NCI-H82 treated with DMSO at 0.1 percent for 48 hours (cell line): ENCODE results near the gene SH3PXD2A.
A peak's percentile ranks its signal among the peaks of the same experiment; 100 is the strongest.
"Not testable (repeated sequence)": the region's sequence is repeated elsewhere in the genome, so short reads cannot be mapped to it uniquely, and the experiment has no call there.

Experiments
- DNase-seq: peaks from one replicate; lab custom pipeline; 2025; ENCODE audit not compliant: unreplicated experiment; lab: John Stamatoyannopoulos, UW

SH3PXD2A gene

DNA sequence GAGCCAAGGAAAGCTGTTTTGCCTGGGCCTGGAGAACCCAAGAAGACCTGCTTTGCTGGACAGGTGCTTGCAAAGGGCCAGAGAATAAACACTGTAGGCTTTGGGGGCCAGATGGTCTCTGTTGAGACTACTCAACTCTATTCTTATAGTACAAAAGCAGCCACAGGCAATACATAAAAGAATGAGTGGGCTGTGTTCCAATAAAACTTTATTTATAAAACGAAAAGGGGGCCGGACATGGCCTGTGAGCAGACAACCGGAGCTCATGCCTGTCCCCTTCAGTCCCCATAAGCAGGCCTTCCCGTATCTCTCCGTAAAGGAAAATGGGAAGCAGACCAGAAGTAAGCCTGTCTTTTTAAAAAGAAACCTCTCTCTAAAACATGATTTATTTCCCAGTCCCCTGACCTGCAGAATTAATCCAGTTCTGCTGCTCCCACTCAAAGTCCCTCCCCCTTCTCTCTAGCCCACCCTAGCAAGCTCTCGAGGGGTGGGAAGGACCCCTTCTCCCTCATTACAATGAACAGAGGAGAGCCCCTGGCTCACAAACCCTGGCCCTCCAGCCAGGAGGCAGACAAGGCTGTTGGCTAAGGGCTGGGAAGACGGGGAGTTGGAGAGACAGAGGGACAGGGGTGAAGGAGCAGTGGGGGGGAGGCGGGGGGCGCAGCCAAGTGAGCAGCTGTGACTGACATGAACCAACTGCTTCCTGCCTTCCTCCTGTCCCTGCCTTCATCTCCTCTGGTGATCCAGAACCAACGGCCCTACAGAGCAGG is 184.1 kb downstream of the SH3PXD2A start:
- no peak for DNase-seq

DNA sequence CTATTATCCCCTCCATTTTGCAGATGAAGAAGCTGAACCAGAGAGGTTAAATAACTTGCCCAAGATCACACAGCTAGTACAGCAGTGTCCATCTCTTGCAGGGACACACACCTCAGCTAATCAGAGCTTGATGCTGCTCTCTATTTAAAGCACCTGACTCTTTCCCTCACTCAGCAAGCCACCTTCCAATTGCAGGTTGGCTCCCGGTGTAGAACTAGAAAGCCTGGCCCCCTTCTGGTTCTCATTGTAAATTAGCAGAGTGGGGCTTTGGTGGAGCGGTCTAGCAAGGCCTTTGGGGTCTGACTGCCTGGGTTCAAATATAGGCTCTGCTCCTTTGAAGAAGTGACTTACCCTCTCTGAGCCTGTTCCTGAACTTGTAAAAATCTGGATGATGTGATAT is 185.4 kb downstream of the SH3PXD2A start:
- no peak for DNase-seq

DNA sequence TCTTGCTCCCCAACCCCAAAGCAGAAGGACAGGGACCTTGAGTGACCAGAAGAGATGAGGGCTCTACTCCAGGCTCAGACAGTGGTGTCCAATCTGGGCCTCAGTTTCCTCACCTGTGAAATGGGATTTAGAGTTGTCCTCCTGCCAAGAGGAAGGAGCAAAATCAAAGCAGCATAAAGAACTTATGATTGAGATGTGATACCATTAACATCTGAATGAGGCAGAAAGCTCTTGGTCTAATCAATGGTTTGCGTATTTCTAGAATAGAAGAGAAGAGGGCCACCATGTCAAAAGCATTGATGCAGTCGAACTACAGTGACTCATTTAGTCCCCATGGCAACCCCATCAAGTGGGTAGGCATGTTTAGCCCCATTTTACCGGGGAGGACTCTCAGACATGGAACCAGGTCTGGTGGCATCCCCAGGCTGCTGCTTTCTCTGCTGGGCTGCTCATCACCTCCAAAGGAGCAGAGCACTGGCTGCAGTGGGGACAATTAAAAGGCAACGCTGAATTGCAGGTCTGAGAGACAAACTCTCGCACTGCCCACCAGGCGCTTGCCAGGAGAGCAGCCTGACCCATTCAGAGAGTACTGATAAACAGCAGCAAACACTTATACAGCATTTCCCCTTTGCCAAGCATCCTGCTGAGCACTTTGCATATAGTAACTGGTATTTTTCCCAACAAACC is 186.0 kb downstream of the SH3PXD2A start:
- no peak for DNase-seq

DNA sequence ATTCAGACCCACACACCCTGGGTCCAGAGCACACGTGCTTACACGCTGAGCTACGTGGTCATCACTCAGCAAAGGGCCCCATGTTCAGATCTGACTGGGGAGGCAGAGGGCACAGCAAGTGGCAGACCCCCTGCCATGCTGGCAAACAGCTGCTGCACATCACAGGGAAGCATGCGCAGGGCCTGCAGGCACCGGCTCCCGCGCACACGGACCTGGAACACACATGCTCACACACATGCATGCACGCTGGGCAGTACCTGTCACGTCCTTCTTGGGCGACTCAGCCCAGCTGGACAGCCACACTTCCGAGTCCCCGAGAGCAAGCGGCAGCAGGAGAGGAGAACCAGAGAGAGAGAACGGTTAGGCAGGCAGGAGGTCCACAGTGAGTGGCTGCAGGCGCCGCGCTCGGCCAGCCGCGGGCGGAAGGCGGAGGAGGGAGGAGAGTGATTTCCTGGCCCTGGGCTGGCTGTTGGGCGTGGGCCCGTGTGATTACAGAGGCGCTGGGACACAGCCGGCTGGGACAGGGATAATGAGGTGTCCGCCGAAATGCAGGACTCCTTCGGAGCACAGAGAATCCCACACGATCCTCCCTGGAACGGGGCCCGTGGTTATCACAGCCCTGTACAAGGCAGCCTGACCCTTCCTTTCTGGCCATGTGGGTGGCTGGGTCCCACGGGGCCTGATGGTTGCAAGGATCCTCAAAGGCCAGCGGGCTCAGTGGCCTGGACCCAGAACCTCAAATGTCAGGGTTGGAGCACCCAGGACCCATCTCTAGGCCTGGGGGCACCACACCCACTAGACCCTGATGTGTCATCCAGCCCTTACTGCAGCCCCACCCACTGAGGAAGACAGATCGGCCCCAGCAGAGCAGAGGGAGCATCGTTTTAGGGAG is 186.8 kb downstream of the SH3PXD2A start:
- DNase-seq: no peak

DNA sequence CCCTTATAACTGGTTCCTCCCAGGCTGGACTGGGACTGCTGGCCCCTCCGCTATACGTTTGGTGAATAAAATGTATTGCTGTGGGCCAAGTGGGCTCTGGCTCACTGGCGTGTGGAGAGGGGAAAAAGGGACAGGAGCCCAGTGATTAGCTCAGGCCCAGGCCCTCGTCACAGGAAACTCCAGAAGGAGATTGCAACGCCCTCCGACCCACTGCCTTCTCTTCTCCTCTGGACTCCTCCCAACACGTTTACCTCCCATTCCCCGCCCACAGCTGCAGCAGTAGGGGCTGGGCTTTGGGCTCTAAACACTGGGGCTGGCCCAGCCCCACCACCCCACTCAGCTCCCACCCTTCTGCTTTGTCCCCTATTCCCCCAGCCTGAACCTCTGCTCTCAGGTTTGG is 188.0 kb downstream of the SH3PXD2A start:
- DNase-seq: no peak

DNA sequence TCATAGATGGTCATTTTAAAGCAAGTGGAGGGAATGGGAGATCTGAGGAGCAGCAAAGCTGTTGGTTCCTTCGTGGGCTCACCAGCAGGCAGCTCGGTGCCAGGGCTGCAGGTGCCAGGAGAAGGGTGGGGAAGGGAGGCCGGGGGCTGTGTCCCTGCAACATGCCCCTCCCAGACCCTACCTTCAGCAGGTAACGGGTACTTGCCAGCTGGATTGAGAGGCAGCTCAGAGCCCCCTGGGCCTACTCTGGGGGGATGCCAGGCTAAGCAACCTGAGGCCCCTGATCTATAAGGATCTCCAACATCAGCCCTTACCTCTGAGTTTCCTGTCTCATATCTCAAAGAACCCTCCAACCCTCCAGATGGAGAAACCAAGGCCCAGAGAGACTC is 188.6 kb downstream of the SH3PXD2A start:
- no peak for DNase-seq

DNA sequence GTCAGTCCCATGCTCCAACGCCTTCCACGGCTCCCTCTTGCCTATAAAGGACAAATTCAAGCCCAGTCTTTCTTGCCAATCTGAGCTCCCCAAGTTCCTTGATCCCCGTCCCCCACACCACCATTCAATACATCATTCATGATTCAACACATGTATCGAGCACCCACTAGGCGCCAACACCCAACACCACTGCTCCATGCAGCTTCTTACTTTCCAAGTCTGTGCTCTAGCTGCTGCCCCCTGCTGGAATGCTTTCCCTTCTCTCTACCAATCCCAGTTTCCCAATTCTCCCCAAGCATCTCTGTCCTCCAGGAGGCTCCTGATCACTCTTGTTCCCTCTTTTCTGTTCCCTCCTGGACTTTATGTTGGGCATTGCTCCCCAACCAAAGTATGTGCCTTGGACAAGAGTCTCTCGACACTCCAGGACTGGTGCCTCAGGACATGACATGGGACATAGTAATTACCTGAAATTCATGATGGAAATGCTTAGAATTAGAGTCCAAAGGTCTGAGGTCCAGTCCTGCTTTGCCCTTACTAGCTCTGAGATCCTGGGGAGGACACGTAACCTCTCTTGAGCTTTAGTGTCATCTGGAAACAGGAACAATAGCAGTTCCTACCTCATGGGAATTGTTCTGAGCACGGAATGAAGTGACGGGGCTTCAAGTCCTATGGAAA is 189.2 kb downstream of the SH3PXD2A start:
- DNase-seq: no peak

DNA sequence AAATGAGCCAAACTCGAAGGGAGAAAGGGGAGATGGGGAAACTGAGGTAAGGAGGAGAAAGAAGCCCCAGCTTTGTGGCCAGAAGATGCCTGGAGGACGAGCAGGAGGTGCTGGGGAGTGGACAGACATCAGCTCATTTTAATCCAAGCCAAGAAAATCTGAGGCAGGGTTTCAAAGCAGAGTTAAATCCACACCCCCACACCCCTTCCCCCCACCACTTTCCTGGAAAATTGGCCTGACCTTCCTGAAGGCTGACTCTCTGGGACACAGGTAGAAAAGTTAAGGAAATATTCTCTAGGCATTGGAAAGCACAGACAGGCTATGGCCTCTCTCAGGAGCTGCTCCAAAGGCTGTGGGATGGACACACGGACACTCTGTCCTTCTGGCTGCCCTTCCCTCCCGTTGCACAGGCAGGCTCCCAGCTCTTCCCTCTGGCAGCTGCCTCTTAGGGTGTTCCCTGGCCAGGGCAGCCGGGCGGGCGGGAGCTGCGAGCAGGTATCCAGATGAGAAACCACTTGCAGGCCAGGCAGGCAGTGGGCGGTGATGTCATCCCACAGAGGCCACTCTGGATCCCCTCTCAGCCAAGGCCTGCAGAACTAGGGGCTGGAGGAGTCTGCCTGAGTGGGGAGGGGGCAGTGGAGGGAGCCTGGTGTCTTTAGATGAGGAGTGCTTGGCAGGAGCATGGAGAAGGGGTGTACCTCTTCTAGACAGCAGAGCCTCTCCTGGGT is 190.1 kb downstream of the SH3PXD2A start:
- DNase-seq: no peak

DNA sequence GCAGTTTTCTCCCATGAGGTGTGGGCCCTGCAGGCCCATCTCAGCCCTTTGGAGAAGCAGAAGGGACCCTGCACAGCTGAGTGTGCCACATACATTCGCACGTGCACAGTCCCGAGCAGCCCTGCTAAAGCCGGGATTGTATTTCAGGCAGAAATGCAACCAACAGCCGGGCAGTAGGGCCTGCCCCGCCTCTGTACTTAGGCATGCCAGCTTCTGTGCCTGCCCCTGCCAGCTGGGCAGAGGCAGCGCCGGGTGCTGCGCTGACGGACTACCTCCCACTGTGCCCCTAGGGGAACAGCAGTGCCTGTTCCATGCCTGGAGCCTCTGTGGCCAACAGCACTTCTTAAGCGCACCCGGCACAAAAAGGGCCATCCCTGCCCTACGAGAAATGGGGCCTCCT is 191.6 kb downstream of the SH3PXD2A start:
- no peak for DNase-seq

DNA sequence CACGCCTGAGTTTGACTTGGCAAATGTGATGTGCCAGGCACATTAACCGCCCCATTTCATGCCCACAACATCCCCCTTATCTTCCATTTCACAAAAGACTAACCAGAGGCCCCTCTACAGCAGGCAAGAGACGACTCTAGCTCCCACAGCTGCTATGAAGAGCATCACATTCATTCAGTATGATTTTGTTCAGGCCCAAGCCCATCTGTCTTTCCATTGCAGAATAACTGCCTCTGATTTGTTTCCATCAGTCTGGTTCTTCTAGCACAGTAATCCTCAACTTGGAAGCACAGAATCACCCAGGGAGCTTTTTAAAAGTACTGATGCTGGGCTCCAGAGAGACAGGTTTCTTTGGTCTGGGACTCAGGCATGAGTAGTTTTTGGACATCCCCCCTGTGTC is 192.1 kb downstream of the SH3PXD2A start:
- DNase-seq: no peak

DNA sequence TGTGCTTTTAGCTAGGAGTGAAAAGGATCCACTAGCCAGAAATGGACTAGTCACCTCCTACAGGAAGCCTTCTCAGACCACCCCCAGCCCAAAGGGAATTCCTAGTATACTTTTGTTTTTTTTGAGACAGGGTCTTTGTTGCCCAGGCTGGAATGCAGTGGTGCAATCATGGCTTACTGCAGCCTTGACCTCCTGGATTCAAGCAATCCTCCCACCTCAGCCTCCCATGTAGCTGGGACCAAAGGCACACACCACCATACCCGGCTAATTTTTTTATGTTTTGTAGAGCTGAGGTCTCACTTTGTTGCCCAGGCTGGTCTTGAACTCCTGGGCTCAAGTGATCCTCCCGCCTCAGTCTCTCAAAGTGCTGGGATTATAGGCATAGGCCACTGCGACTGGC is 192.7 kb downstream of the SH3PXD2A start:
- not testable (repeated sequence) for DNase-seq

DNA sequence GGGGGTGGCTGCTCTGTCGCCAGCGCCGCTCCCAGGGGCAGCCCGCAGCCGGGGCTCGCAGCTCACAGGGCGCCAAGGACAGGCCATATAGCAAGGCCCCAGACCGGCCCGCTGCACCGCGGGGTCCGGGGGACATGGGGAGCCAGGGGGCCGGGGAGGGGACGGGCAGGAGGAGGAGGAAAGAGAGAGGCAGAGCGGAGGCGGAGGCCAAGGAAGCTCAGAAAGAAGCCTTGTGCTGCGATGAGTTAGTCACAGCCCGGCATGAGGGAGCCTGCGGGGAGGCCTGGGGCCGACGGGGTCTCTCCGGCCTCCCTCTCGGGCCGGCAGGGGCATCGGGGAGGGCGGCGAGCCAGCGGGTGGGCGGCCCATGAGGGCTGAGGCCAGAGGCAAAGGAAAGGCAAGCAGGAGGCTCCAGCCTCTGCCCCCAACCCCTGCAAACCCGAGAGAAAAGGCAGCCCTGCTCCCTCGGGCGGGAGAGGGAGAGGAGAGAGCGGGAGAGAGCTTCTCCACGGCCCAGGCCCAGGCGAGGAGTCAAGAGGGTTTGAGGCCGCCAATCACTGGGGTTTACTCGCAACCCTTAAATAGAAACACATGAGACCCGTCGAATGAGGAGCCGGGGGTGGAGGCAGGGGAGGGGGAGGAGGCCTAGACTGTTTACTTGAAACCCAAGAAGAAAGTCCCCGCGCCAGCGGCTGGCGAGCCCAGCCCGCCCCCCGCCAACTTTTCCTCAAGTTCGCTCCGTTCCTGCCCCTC is 194.0 kb downstream of the SH3PXD2A start:
- no peak for DNase-seq

DNA sequence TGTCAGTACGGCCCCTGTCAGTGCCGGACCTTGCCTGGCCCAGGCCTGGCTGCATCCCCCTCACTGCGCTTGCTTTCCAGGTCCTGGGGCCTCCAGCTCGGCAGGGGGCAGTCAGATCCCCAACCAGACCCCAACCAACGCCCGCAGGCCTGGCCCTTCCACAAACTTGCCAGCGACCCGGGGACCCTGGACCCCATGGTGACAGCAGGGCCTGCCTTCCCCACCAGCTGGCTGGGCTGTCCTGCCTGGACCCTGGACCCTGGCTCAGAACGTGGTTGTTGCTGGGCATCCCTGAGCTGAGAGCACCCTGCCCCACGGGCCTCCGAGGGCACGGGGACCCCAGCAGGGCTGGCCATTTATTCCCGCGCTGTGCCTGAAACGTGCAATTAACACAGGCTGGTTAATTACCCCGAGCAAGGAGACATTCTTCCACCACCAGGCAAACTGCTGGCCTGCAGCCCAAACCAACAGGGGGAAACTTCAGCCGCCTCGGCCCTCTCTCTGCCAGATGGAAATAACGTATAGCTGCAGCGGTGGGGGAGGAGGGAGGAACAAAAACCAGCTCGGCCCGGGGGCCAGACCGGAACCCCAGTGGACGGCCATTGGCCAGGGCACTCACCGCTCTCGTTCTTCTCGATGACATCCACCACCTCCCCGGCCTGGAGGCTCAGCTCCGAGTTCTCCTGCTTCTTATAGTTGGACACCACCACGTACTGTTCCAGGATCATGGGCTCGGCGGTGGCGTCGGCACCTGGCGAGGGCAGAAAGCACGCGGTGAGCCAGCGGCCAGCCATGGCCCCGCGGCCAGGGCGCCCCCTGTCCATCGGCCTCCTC is 194.8 kb downstream of the SH3PXD2A start:
- DNase-seq: no peak

DNA sequence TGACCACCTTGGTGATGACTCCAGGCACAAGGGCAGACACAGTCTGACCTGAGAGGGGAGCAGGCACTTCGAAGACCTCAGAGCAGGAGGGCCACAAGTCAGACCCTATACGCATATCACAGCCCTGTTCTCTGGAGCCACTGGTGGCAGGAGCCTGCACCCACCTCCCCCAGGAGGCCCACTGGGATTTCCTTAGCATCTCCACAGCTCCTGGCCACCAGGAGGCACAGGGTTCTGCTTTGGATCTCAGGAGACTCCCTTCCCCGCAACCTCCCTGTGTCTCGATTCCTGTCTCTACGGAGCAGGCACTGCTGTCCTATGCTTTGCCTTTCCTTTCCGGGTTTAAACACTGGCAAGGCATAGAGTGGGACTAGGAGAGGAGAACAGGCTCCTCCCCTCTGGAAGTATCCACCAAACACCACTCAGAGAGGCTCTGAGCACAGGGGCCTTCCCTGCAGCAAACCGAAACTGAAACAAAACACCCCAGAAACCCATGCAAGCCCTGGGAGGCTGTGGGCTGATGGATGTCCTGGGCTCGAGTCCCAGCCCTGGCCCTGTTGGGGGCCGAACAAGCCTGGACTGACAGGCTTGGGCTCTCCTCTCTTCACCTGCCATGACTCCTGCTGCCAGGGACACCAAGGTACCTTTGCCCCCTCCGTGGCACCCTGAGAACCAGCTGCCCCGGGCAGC is 195.6 kb downstream of the SH3PXD2A start:
- DNase-seq: no peak

DNA sequence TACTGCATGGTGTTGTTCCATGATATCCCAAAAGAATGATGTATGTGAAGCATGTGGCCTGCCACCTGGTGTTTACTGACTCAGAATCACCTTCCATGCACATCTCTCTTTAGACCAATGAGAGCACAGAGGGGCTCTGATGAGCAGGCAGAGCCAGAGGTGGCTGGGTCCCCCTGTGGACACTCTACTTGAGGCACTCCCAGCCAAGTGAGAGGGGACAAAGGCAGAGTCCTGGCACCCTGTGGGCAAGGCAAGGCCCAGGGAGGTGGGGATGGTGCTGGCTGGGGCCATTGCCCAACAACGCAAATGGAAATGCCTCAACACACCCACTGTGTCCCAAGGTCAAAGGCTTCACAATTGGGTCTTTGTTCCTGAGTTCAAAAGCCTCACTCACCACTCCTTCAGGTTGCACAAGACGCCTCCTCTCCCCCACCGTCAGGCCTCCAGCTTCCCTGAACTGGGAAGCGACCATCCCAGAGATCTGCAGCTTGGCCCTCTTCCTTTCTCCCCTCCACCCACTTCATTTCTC is 197.3 kb downstream of the SH3PXD2A start:
- DNase-seq: peak; percentile 70

DNA sequence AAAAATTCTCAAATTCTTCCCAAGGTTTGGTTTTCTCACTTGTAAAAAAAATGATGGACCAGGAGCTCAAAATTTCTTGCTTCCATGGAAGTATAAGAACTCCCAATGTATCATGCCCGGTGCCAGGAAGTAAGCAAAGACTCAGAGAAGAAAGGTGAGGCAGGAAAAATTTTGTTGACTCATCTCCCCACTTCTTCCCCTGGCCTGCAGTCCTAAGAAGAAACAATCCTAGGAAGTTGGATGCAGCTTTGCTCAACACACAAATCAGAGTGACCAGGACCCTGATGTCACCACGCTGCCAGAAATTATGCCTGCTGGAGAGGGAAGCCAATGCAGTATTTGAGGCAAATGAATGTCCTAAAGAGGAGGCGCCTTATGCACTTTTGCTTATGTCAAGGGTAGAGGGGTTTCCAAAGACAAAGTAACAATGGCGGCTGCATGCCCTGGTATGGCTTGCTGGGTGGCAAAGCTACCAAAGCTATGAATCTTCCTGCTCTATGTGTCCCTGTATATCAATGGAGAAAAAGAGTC is 198.2 kb downstream of the SH3PXD2A start:
- no peak for DNase-seq

DNA sequence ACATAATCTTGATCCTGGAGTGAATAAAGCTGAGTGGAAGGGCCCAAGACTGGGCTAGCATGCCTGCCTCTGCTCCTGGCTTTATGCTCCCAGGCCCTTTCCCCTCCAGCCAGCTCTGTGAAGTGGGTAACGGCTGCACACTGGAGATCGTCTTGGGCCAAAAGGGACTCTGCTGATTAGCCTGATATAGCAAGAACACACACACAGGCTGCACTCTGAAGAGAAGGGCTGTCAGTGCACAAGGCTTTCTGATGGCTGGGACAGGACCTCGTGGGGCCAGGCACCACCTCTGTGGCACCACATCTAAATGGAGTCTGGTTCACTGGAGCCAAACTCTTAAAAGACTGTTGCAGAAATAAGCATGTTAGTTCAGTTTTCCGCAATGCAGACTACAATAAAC is 200.5 kb downstream of the SH3PXD2A start:
- no peak for DNase-seq

DNA sequence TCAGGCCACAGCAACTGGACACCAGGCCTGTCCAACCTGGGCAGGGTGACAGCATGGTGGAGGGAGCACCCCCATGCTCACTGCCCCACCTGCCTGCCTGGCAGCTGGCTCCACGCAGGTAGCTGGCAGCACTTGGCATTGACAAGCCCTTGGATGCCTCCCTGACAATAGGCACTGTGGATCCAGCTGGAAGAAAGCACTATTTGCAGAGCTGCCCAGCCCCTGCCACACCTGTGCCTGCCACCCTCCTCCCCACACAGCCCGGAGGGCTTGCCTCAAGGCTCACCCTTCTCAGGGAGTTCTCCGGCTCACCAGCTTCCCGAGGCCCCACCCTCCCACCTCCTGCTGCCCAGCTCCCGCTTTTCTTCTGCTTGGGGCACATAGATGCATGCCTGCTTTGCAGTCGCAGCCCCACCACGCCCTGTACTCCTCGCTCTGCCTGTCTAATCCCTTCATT is 201.8 kb downstream of the SH3PXD2A start:
- no peak for DNase-seq
